Mesothelial cell of epicardium (in vitro differentiated cells): ENCODE measurements around the gene PAX9. TPM values are rescaled to one million over a fixed set of nuclear protein-coding genes. Genes with fewer than 3 reads are reported as not detected.

Source experiments
- DNase-seq, 2 experiments: peaks; one replicate each; pipeline ENCODE4 v3.0.0; 2021; ENCODE audit warnings: low spot score in 2 of 2; ENCODE audit not compliant: unreplicated experiment in 2 of 2
- H3K27ac Mint-ChIP-seq: 2 replicates; pipeline ENCODE4 v1.8.0; 2021; ENCODE audit warnings: mixed read lengths
- H3K27me3 Mint-ChIP-seq: 2 replicates; pipeline ENCODE4 v1.8.0; 2021; ENCODE audit warnings: low read depth, mixed read lengths
- H3K36me3 Mint-ChIP-seq: 2 replicates; pipeline ENCODE4 v1.8.0; 2021; ENCODE audit warnings: mixed read lengths
- H3K4me1 Mint-ChIP-seq: 2 replicates; pipeline ENCODE4 v1.8.0; 2021; ENCODE audit warnings: mixed read lengths
- H3K4me3 Mint-ChIP-seq: 2 replicates; pipeline ENCODE4 v1.8.0; 2021; ENCODE audit warnings: mild to moderate bottlenecking, moderate library complexity, mixed read lengths
- H3K9me3 Mint-ChIP-seq: 2 replicates; pipeline ENCODE4 v1.8.0; 2021; ENCODE audit warnings: mixed read lengths
- CTCF ChIP-seq: fragments of 200-600 bp; sonication (generic); IDR thresholded peaks from one replicate; pipeline ENCODE4 v1.5.0; 2021; ENCODE audit warnings: antibody characterized with exemption; ENCODE audit not compliant: unreplicated experiment
- total RNA-seq: library from RNA; stranded (reverse); gene quantifications from 3 replicates; pipeline ENCODE4 v1.2.1, GENCODE V29; 2021

Gene PAX9
- total RNA-seq, 1 donor from 2014 or later = not detected

- Mint-ChIP-seq H3K4me1 (peaks cover 16% of the 10 kb centered on the region), H3K27ac (no peak overlapping the region), H3K4me3 (no peak overlapping the region)
Measured at GRCh38 chr14:36653413-36653812, 8.2 kb upstream of the PAX9 start.

DNA sequence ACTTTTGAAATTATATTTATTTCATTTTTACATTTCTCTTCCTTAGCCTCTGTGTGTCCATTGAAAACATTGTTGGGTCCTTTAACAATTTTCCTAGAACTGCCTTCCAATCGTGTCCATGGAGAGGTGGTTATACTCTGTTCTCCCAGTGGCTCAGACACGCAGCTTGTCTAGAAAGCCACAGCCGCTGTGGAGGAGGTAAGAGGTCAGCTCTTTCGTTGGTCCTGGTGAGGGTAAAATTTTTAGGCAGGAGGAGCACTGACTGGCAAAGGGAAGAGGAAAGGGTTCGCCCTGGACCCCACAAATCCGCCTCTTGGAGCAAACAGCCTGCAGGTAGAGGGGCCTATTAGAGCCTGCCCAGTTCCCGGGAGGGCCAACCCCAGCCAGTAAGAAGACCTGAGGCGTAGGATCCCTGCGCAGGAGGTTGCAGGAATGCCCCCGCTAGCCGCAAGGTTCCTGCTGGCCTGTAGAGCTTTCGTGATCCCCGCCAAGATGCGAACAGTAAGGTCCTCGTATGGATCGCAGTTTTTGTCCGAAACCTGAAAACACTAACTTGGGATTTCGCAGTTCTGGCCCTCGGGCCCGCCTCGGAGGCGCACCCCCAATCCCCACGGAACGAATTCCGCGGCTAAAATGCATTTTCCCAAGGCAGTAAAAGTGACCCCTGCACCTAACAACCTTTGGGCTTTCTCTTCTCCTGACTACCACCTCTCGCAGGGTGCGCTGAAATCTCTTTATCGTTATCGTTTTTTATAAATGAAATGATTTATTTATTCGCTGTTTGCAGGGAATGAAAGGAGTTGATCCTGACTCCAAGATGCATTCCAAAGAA is 7.5 kb upstream of the PAX9 start:
- H3K27ac Mint-ChIP-seq = no peak overlapping the region
- DNase-seq = no peak

More at GRCh38 chr14:36653413-36653812, 8.2 kb upstream of the PAX9 start:
- H3K27me3 Mint-ChIP-seq = peaks cover 100% of the 10 kb centered on the region
- TF ChIP-seq CTCF = no peak
- no peak for DNase-seq
- H3K36me3 Mint-ChIP-seq = no peaks in the 10 kb centered on the region
- H3K9me3 Mint-ChIP-seq = no peaks in the 10 kb centered on the region

DNA sequence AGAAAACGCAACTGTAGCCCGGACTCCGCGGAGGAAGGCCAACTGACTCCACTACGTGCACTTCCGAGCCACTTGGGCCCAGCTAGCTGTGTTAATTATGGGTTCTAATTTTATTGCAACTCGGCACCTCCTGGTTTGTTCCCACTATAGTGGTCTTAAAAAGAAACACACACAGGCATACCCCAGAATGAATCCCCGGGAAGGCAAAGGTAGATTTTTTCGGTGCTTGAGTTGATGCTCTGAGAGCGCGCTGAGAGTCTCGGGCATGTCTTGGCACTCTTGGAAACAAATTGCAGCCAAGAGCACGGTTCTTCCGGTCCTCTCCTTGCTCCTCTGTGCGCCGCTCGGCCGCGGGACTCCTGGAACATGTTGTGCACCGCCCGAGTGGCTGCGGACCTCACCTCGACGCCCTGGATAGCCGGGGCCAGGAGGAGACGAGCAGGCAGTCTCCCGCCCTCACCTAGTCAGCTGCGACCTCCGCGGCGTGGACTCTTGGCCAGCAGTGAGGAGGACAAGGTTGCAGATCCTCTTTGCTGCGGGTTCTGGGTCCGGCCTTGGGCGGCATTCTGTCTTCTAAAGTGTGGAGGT is 6.8 kb upstream of the PAX9 start:
- no peak for TF ChIP-seq CTCF
- peaks cover 100% of the 10 kb centered on the region for H3K27me3 Mint-ChIP-seq
- no peak overlapping the region for H3K27ac Mint-ChIP-seq
- no peak for DNase-seq
- H3K9me3 Mint-ChIP-seq = no peaks in the 10 kb centered on the region
- H3K36me3 Mint-ChIP-seq = no peaks in the 10 kb centered on the region
- no peak overlapping the region for H3K4me3 Mint-ChIP-seq
- H3K4me1 Mint-ChIP-seq = peaks cover 15% of the 10 kb centered on the region

More for the DNA sequence above, 7.5 kb upstream of the PAX9 start:
- peaks cover 100% of the 10 kb centered on the region for H3K27me3 Mint-ChIP-seq
- no peak overlapping the region for H3K4me3 Mint-ChIP-seq
- TF ChIP-seq CTCF = no peak
- peaks cover 15% of the 10 kb centered on the region for H3K4me1 Mint-ChIP-seq
- no peaks in the 10 kb centered on the region for H3K9me3 Mint-ChIP-seq
- no peaks in the 10 kb centered on the region for H3K36me3 Mint-ChIP-seq

GRCh38 chr14:36655571-36655962 is 6.1 kb upstream of the PAX9 start:
- H3K9me3 Mint-ChIP-seq = no peaks in the 10 kb centered on the region
- TF ChIP-seq CTCF = no peak
- no peaks in the 10 kb centered on the region for H3K36me3 Mint-ChIP-seq
- H3K27ac Mint-ChIP-seq = no peak overlapping the region
- H3K27me3 Mint-ChIP-seq = peaks cover 100% of the 10 kb centered on the region
- no peak for DNase-seq
- H3K4me1 Mint-ChIP-seq = peaks cover 15% of the 10 kb centered on the region
- H3K4me3 Mint-ChIP-seq = no peak overlapping the region

DNA sequence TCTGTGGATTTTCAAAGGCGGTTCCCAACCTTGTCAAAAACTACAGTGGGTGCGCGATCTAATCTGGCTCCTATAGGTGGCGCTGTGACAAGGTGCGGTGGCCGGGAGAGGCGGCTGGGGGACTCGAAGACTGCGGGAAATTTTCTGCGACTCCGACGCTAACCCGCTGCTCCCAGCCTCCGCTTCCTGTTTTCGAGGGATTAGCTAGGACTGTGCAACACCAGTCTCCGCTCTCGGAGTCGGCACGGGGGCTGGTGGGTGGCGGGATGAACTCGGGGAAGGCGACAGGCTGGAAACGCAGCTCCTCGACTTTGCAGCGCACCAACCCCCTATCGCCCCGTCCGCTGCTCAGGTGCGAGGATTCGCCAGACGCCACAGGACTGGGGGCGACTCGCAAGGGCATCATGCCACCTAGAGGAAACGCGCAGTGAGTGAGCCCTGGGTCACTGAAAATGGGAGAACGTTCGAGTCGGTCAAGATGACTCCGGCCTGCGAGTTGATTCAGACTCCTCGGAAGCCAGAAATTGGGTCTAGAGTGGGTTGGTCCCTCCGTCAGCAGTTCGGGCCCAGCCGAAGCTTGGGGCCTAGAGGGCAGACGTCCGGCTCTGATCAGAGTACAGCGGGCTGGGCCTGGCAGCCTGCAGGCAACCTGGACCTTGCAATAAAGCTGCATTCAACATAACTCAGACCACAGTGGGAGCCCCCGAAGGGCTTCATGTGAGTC is 5.5 kb upstream of the PAX9 start:
- H3K27me3 Mint-ChIP-seq = peaks cover 100% of the 10 kb centered on the region
- H3K4me1 Mint-ChIP-seq = peaks cover 15% of the 10 kb centered on the region
- no peaks in the 10 kb centered on the region for H3K36me3 Mint-ChIP-seq
- no peak overlapping the region for H3K27ac Mint-ChIP-seq
- peak in 1 of 2 experiments; percentile 80 for DNase-seq
- peak; percentile 85 for TF ChIP-seq CTCF
- H3K9me3 Mint-ChIP-seq = no peaks in the 10 kb centered on the region
- peak overlapping the region; percentile 26 for H3K4me3 Mint-ChIP-seq
